ENCODE results near the gene SIN3A. TPM values are rescaled to one million over a fixed set of nuclear protein-coding genes. Genes with fewer than 3 reads are reported as not detected.
A peak's percentile ranks its signal among the peaks of the same experiment; 100 is the strongest.
"Not testable (repeated sequence)": the region's sequence is repeated elsewhere in the genome, so short reads cannot be mapped to it uniquely, and the experiment has no call there.

The SIN3A gene
- total RNA-seq, 2 experiments from 2014 or later, result 113 to 119 TPM

GRCh38 chr15:75455424-75455981, 4.0 kb upstream of the SIN3A start:
- peak; percentile 91 for DNase-seq
- H3K27ac Mint-ChIP-seq, result peak overlapping the region; percentile 94
- no peaks in the 10 kb centered on the region for H3K27me3 Mint-ChIP-seq
- POLR2A ChIA-PET, result interaction anchor here (0.9 to 7.5 kb wide), 21 partner anchors 8 to 388 kb away, joined by 3 to 168 read pairs (median 6); partner anchors contain the start of genes IMP3, MAN2C1, PTPN9 and SNUPN
- no peak for ATAC-seq (ENCODE audit: low read depth)
- peaks cover 13% of the 10 kb centered on the region for H3K4me1 Mint-ChIP-seq
- H3K9me3 Mint-ChIP-seq, result no peaks in the 10 kb centered on the region
- peak overlapping the region; percentile 80 for H3K4me3 Mint-ChIP-seq
- H3K36me3 Mint-ChIP-seq, result peaks cover 2% of the 10 kb centered on the region

DNA sequence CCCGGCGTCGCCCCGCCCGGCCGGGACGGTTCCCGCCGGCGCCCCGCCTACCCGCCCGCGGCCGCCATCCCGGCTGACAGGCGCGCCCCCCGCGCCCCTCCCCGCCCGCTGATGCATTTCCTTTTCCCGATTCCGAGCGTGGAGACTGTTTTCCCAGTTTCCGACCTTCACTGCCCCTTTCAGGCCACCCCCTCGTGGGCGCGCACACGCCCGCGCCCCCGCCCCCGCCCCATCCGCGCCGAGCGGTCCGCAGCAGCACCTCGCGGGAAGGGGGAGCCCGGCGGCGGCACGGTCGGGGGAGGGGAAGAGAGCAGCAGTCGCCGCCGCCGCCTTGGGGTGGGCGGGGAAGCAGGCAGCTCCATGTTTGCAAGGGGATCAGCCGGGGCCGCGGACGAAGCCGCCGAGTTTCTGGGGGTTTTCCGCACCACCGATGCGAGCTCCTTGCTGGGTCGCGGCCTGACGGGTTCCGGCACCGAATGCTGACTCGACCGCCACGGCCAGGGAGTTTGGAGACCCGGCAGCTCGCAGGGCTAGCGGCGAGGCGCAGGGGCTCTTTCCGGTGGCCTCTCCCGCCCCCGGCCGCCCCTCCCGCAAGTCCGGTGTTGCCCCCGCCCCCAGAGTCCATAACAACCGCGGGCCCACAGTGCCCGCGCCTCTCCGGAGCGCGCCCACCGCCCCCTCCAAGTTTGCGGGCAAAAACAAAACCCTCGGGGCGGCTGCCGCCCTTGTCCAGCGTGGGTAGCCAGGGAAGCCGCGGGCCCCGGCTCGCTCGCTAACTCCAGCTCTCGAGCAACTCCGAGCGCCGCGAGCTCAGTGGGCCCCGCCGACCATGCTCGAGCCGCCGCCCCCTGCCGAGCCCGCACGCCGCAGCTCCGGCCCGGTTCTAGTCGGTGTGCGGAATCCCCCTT, 3.2 kb upstream of the SIN3A start:
- Mint-ChIP-seq H3K4me3 (peak overlapping the region; percentile 80), H3K27me3 (no peaks in the 10 kb centered on the region), H3K27ac (peak overlapping the region; percentile 94), H3K9me3 (no peaks in the 10 kb centered on the region), H3K36me3 (peaks cover 2% of the 10 kb centered on the region), H3K4me1 (peaks cover 18% of the 10 kb centered on the region)
- ATAC-seq (ENCODE audit: low read depth) (no peak), DNase-seq (peak; percentile 87)
- POLR2A ChIA-PET, result interaction anchor here (0.6 to 7.5 kb wide), 33 partner anchors 9 to 1460 kb away, joined by 3 to 168 read pairs (median 5); partner anchors contain the start of genes FBXO22, IMP3, MAN2C1 and NEIL1

DNA sequence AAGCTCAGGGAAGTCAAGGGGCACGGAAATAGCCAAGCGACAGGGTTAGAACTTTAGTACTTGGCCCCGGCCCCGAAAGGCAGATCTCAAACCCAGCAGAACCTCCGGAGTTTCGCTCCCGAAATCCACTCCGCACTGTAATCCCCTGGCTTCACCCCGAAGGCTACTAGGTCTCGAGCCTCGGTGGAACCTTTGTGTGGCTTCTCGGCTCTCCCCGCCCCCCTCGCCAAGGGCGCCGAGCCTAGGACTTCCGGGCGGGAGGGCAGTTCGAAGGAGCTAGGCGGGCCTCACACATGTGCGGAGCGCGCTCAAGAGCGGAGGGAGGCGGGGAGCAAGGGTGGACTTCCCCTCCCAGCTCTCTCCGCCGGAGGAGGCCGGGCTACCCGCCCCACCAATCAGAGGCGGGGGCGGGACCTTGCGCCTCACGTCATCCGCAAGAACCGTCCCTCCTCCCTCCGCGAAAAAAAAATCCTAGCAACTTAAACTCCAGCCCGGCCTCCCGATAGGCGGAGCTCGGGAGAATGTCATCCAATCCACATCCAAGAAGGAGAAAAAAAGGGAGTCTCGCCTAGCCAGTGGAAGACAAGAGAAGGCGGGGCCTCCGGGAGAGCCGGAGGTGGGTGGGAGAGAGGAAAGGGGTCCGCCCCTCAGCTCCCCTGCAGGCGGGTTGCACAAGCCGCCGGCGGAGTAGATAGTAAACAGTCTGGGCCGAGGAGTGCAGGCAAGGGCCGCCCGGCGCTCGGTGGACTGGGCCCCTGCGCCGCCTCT, 2.4 kb upstream of the SIN3A start:
- peak overlapping the region; percentile 95 for H3K4me3 Mint-ChIP-seq

DNA sequence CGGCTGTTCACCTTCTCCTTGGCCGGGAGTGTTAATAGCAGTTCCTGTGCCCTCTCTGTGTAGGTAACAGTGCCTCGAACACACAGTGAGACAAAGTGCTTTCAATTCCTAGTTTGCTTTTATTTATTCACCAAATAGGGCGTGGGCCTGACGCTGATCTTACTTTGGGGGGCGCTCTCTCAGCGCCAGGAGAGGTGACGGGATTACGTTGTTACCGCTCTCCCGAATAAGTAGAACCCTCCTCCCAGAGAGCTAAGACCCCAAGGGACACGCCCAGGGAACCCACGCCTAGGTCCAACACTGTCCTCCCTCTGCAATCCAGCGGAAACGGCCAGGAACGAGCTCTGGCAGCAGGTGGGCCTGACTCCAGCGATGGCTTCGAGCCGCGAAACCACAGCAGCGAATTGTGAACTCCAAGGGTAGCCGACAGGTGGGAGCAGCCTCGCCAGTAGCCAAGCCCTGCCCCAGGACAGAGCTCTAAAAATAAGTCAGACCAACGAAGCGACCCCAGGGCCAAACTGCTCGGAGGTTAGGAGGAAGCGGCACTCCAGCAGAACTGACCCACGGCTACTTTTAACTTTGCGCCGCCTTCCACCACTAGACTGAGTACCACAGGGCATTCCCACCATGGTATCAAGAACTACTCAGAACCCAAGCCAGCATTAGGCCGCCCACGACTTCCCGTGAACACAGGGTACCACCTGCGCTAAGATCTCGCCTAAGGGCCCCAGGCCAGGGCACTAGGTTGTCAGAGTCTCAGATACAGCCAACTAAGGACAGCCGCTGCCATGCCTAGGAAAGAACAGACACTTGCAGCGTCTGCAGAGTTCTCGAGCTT, 1.6 kb upstream of the SIN3A start:
- H3K36me3 Mint-ChIP-seq, result peaks cover 2% of the 10 kb centered on the region
- H3K4me3 Mint-ChIP-seq, result peak overlapping the region; percentile 95
- no peaks in the 10 kb centered on the region for H3K27me3 Mint-ChIP-seq
- ATAC-seq (ENCODE audit: low read depth), result no peak
- POLR2A ChIA-PET, result interaction anchor here (0.5 to 7.5 kb wide), 23 partner anchors 10 to 1459 kb away, joined by 3 to 168 read pairs (median 4); partner anchors contain the start of genes IMP3, MAN2C1, NEIL1 and PML
- peaks cover 22% of the 10 kb centered on the region for H3K4me1 Mint-ChIP-seq
- no peaks in the 10 kb centered on the region for H3K9me3 Mint-ChIP-seq
- peak overlapping the region; percentile 99 for H3K27ac Mint-ChIP-seq
- peak; percentile 67 for DNase-seq

More for the DNA sequence above, 2.4 kb upstream of the SIN3A start:
- peak; percentile 95 for DNase-seq
- peaks cover 21% of the 10 kb centered on the region for H3K4me1 Mint-ChIP-seq
- peak overlapping the region; percentile 99 for H3K27ac Mint-ChIP-seq
- no peaks in the 10 kb centered on the region for H3K27me3 Mint-ChIP-seq
- ATAC-seq (ENCODE audit: low read depth), result peak; percentile 38
- no peaks in the 10 kb centered on the region for H3K9me3 Mint-ChIP-seq
- H3K36me3 Mint-ChIP-seq, result peaks cover 2% of the 10 kb centered on the region
- POLR2A ChIA-PET, result interaction anchor here (0.5 to 7.5 kb wide), 29 partner anchors 8 to 1460 kb away, joined by 3 to 168 read pairs (median 4); partner anchors contain the start of genes FBXO22, IMP3, MAN2C1 and NEIL1

DNA sequence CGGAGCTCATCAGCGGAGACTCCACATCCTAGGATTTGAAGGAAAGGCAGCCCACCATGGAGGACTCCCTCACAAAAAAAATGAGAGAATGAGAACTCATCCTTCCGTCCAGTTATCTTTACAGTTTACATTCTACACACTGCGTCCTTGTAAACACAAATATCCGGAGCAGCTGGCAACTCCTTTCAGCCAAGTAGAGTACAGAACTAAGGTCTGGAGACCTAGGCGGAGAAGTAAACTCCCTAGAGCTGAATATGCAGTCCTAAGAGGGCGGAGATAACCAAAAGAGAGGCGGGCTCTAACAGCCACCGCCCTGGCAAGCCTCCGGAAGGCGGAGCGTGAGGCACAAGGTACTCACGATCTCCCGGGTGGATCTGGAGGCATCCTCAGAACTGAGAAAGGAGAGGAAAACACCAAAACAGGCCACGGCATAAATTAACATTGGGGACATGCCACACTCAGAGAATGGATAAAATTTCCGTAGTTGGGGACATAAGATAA, 924 bp upstream of the SIN3A start:
- peaks cover under 1% of the 10 kb centered on the region for H3K36me3 Mint-ChIP-seq
- H3K4me3 Mint-ChIP-seq, result peak overlapping the region; percentile 95
- no peaks in the 10 kb centered on the region for H3K9me3 Mint-ChIP-seq
- no peaks in the 10 kb centered on the region for H3K27me3 Mint-ChIP-seq
- peaks cover 24% of the 10 kb centered on the region for H3K4me1 Mint-ChIP-seq
- DNase-seq (peak; percentile 77), ATAC-seq (ENCODE audit: low read depth) (peak; percentile 13)
- H3K27ac Mint-ChIP-seq, result peak overlapping the region; percentile 99
- POLR2A ChIA-PET, result interaction anchor here (0.5 to 7.5 kb wide), 21 partner anchors 8 to 1432 kb away, joined by 3 to 168 read pairs (median 4); partner anchors contain the start of genes ARID3B, COMMD4, IMP3 and MAN2C1

DNA sequence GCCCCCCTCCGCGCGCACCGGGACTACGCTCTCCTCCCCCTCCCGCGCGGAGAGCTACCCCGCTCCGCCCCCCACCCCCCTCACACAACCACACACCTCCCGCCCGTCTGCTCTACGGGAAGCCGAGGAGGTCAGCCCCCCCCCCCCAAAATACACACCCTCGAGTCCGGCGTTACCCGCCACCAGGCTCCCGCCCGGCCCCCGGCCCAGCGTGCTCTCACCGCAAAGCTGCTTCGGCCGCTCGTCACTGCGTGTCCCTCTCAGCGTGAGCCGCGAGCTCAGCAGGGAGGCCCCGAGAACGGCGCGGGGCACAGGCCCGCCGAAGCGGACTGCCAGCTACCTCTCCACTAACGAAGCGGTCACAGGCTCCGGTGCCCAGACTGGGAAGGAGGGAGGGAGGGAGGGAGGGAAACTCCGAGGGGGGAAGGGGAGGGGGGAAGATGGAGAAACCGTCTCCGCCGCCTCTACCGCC, 252 bp downstream of the SIN3A start:
- POLR2A ChIA-PET, result interaction anchor here (0.5 to 7.5 kb wide), 20 partner anchors 9 to 911 kb away, joined by 3 to 168 read pairs (median 4); partner anchors contain the start of genes ARID3B, COMMD4, IMP3 and MAN2C1
- Mint-ChIP-seq H3K4me3 (peak overlapping the region; percentile 95), H3K36me3 (peaks cover 3% of the 10 kb centered on the region), H3K27ac (peak overlapping the region; percentile 99), H3K4me1 (peaks cover 26% of the 10 kb centered on the region), H3K27me3 (no peaks in the 10 kb centered on the region), H3K9me3 (no peaks in the 10 kb centered on the region)
- ATAC-seq (ENCODE audit: low read depth) (no peak), DNase-seq (no peak)

DNA sequence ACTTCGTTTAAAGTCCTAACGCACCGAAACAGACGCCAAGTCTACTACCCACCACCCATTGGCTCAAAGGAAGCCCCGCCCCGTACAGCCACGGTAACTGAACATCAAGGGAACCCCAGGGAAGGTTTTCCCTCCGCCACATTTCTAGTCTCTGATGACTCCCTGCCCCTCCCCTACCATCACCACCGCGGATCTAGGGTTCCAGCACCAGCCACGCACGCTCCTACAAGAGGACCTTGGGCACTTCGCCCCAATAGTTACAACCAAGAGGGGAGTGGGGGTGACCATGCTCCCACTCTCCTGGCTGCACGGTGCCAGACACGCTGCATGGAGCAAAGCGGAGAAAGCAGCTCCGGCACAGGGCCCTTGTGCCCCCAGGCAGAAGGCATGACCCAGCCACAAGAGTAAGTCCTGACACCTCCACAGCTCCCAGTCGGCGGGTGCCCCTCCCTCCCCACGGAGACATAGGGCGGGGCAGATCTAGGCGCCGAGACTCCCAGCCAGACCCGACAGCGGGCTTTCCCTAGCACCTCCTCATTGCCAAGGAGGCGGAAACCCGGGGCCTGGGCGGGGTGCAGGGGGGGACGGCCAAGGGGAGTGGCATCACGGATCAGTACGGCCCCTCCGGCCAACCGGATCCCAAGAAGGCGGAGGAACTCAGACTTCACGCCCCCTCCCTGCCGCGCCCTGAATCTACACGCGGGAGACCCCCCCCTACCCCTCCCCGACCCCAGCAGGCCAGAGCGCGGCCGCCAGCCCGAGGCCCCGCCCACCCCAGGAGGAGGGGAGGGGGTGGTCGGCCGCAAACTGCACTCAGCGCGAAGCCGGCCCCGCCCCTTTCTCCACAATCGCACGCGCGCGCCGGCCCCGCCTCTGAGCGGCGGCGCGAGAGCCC, 936 bp downstream of the SIN3A start:
- H3K27ac Mint-ChIP-seq, result peak overlapping the region; percentile 99
- H3K9me3 Mint-ChIP-seq, result no peaks in the 10 kb centered on the region
- DNase-seq (peak; percentile 97), ATAC-seq (ENCODE audit: low read depth) (peak; percentile 28)
- H3K4me1 Mint-ChIP-seq, result peaks cover 31% of the 10 kb centered on the region
- POLR2A ChIA-PET, result interaction anchor here (0.7 to 7.5 kb wide), 8 partner anchors 28 to 197 kb away, joined by 3 to 168 read pairs (median 22); partner anchors contain the start of genes COMMD4, IMP3, MAN2C1 and PTPN9
- H3K4me3 Mint-ChIP-seq, result peak overlapping the region; percentile 95
- no peaks in the 10 kb centered on the region for H3K27me3 Mint-ChIP-seq
- H3K36me3 Mint-ChIP-seq, result peaks cover 6% of the 10 kb centered on the region

- POLR2A ChIA-PET, result interaction anchor here (2.0 to 7.5 kb wide), 5 partner anchors 81 to 198 kb away, joined by 10 to 168 read pairs (median 90); partner anchors contain the start of genes IMP3, MAN2C1, PTPN9 and SNUPN
- H3K27me3 Mint-ChIP-seq, result no peaks in the 10 kb centered on the region
- H3K4me3 Mint-ChIP-seq, result peak overlapping the region; percentile 91
- peaks cover 6% of the 10 kb centered on the region for H3K36me3 Mint-ChIP-seq
- no peak for ATAC-seq (ENCODE audit: low read depth)
- no peaks in the 10 kb centered on the region for H3K9me3 Mint-ChIP-seq
- H3K27ac Mint-ChIP-seq, result peak overlapping the region; percentile 79
- no peak for DNase-seq
- H3K4me1 Mint-ChIP-seq, result peaks cover 31% of the 10 kb centered on the region
Observed at GRCh38 chr15:75449585-75450306, 1.7 kb downstream of the SIN3A start.

DNA sequence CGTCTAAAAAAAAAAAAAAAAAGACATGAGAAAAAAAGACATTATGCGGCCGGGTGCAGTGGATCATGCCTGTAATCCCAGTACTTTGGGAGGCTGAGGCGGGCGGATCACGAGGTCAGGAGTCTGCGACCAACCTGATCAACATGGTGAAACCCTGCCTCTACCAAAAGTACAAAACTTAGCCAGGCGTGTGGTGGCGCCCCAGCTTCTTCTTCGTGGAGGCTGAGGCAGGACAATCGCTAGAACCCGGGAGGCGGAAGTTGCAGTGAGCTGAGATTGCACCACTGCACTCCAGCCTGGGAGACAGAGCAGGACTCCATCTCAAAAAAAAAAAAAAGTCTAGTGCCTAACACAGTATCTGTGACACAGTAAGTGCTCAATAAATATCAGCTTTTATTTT, 3.3 kb downstream of the SIN3A start:
- H3K27me3 Mint-ChIP-seq; ATAC-seq (ENCODE audit: low read depth); POLR2A ChIA-PET; H3K9me3 Mint-ChIP-seq; H3K4me3 Mint-ChIP-seq; H3K27ac Mint-ChIP-seq; DNase-seq: not testable (repeated sequence)
- Mint-ChIP-seq H3K36me3 (peaks cover 13% of the 10 kb centered on the region), H3K4me1 (peaks cover 32% of the 10 kb centered on the region)

DNA sequence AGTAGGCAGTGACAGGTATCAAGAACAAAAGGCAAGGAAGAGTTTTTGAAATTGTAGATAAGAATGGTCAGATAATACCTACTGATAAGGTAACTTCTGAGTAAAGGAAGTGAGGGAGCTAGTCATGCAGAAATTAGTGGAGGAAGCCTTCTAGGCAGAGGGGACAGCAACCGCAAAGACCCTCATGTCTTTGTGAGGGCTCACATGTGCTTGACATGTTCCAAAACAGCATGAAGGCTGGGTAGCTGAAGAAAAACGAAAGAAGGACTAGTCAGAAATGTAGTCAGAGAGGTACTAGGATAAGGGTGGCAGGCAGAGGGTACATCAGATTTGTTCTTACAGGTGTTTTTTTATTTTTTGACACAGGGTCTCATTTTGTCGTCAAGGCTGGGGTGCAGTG, 5.3 kb downstream of the SIN3A start:
- ATAC-seq (ENCODE audit: low read depth) (no peak), DNase-seq (no peak)
- POLR2A ChIA-PET, result interaction anchor here (1.2 to 2.1 kb wide), 3 partner anchors 9 to 180 kb away, joined by 3 to 28 read pairs (median 6); partner anchors contain the start of genes PTPN9 and SNUPN
- Mint-ChIP-seq H3K36me3 (peaks cover 23% of the 10 kb centered on the region), H3K9me3 (no peaks in the 10 kb centered on the region), H3K27me3 (no peaks in the 10 kb centered on the region), H3K27ac (peak overlapping the region; percentile 78), H3K4me3 (peak overlapping the region; percentile 52), H3K4me1 (peaks cover 31% of the 10 kb centered on the region)
